ENCODE results near the gene ATP5PF. TPM values are rescaled to one million over a fixed set of nuclear protein-coding genes. Genes with fewer than 3 reads are reported as not detected.
"Not testable (repeated sequence)": the region's sequence is repeated elsewhere in the genome, so short reads cannot be mapped to it uniquely, and the experiment has no call there.

The ATP5PF gene
- total RNA-seq (2014; rRNA removed; shearing (Covaris generic)) (70.6 and 83.8 TPM in 2 replicates), total RNA-seq (2022) (145 and 164 TPM in 2 replicates), Bru-seq, nascent RNA (percentile 82 among the genes with signal in this experiment), BruChase-seq, experiment 1, labeled RNA remaining after a 6-hour chase (percentile 74 among the genes with signal in this experiment), BruChase-seq, experiment 2, labeled RNA remaining after a 2-hour chase (percentile 72 among the genes with signal in this experiment)
- long read RNA-seq, transcript ATP5PF-201 (4 exons, 614 nt) = major isoform, 242 of 294 reads
- long read RNA-seq, transcript ATP5PF-204 (4 exons, 1,179 nt) = minor isoform, 7 of 294 reads
- long read RNA-seq, transcript ATP5PF-205 (5 exons, 589 nt) = minor isoform, 17 of 294 reads
- long read RNA-seq, partial matches to known transcripts = 13 of 294 reads
- long read RNA-seq, other reads (novel, unspliced or antisense) = 6 of 294 reads

- POLR2A ChIA-PET = interaction anchor here (0.6 to 2.8 kb wide), 11 partner anchors 10 to 233 kb away, joined by 3 to 16 read pairs (median 4); partner anchors contain the start of gene JAM2
- Histone ChIP-seq H3K4me1 (ENCODE audit: insufficient read depth, low read length, poor library complexity, severe bottlenecking) (peaks cover 51% of the 10 kb centered on the region), H3K4me3 (ENCODE audit: low read depth, low read length, poor library complexity, severe bottlenecking) (peak within 1 kb of the TSS; percentile 85), H3K9me2 (ENCODE audit: insufficient read depth, low read length) (no peaks in the 10 kb centered on the region), H3K27ac (ENCODE audit: low read depth, low read length, poor library complexity, severe bottlenecking) (peak within 1 kb of the TSS; percentile 92), H3K36me3 (ENCODE audit: insufficient read depth, low read length) (peaks cover 22% of the 10 kb centered on the region), H3K4me2 (ENCODE audit: low read length) (peak within 1 kb of the TSS; percentile 96), H2AFZ (ENCODE audit: low read length) (peak within 1 kb of the TSS; percentile 58; the same call in 1 of the 2 replicates), H3K79me2 (ENCODE audit: insufficient read depth, low read depth, low read length) (peaks cover 89% of the 10 kb centered on the region), H4K20me1 (ENCODE audit: insufficient read depth, low read length) (peaks cover 14% of the 10 kb centered on the region; the same call in 1 of the 2 replicates), H3K9me3 (ENCODE audit: low read length) (no peaks in the 10 kb centered on the region)
- CTCF ChIA-PET (ENCODE audit: unreplicated experiment) = interaction anchor here (1.0 kb wide), 1 partner anchor 127 kb away, joined by 6 read pairs; no protein-coding TSS in a partner anchor
- no TSS peak for BruUV-seq (replicated peaks)
- intact Hi-C loops (cut with micrococcal nuclease; ENCODE audit: unreplicated experiment) = loop anchor here (1.0 to 10.0 kb wide), 4 partner anchors 96 to 232 kb away; partner anchors contain the start of genes JAM2 and MRPL39
- no peak for TF ChIP-seq EZH2phosphoT487 (IDR thresholded peaks at IDR 0.05; ENCODE audit: borderline replicate concordance, low read depth, low read length)
- no peak for TF ChIP-seq CTCF (conservative IDR thresholded peaks at IDR 0.05; ENCODE audit: low read length)
- DNase-seq (ENCODE audit: low spot score) = peak; percentile 98
Measured at GRCh38 chr21:25734904-25735645, at the start of gene ATP5PF, which contains the start of gene GABPA. TSS of gene ATP5PF (minus strand) at chr21:25734904. CDS start at chr21:25729794, 5,110 bp downstream. TSS of gene GABPA (plus strand) at chr21:25734972. CDS start at chr21:25741599, 6,627 bp downstream.

- H3K9me3 ChIP-seq (ENCODE audit: low read length); H3K4me3 ChIP-seq (ENCODE audit: low read depth, low read length, poor library complexity, severe bottlenecking); CTCF ChIA-PET (ENCODE audit: unreplicated experiment); DNase-seq (ENCODE audit: low spot score); H2AFZ ChIP-seq (ENCODE audit: low read length); H4K20me1 ChIP-seq (ENCODE audit: insufficient read depth, low read length); H3K79me2 ChIP-seq (ENCODE audit: insufficient read depth, low read depth, low read length); H3K36me3 ChIP-seq (ENCODE audit: insufficient read depth, low read length); BruUV-seq (replicated peaks); H3K4me1 ChIP-seq (ENCODE audit: insufficient read depth, low read length, poor library complexity, severe bottlenecking); intact Hi-C loops (cut with micrococcal nuclease; ENCODE audit: unreplicated experiment); H3K27ac ChIP-seq (ENCODE audit: low read depth, low read length, poor library complexity, severe bottlenecking); H3K9me2 ChIP-seq (ENCODE audit: insufficient read depth, low read length); H3K4me2 ChIP-seq (ENCODE audit: low read length): not testable (repeated sequence)
- POLR2A ChIA-PET = interaction anchor here (1.4 kb wide), 1 partner anchor 9 kb away, joined by 3 read pairs; no protein-coding TSS in a partner anchor
Measured at GRCh38 chr21:25778126-25778875, 43.6 kb upstream of the ATP5PF start.

GRCh38 chr21:25776440-25776839, 41.7 kb upstream of the ATP5PF start:
- no TSS peak for BruUV-seq (replicated peaks)
- no peaks in the 10 kb centered on the region for H3K9me2 ChIP-seq (ENCODE audit: insufficient read depth, low read length)
- no peak overlapping the region for H3K27ac ChIP-seq (ENCODE audit: low read depth, low read length, poor library complexity, severe bottlenecking)
- H3K4me2 ChIP-seq (ENCODE audit: low read length) = no peak overlapping the region
- ChIA-PET POLR2A (interaction anchor here (0.7 to 1.7 kb wide), 4 partner anchors 11 to 220 kb away, joined by 3 to 9 read pairs (median 3); no protein-coding TSS in a partner anchor), CTCF (ENCODE audit: unreplicated experiment) (no interaction called here)
- no peak for TF ChIP-seq CTCF (conservative IDR thresholded peaks at IDR 0.05; ENCODE audit: low read length)
- no peak for TF ChIP-seq EZH2phosphoT487 (IDR thresholded peaks at IDR 0.05; ENCODE audit: borderline replicate concordance, low read depth, low read length)
- intact Hi-C loops (cut with micrococcal nuclease; ENCODE audit: unreplicated experiment) = no loop called here
- H4K20me1 ChIP-seq (ENCODE audit: insufficient read depth, low read length) = no peaks in the 10 kb centered on the region
- H3K36me3 ChIP-seq (ENCODE audit: insufficient read depth, low read length) = no peaks in the 10 kb centered on the region
- no peaks in the 10 kb centered on the region for H3K9me3 ChIP-seq (ENCODE audit: low read length)
- no peak for DNase-seq (ENCODE audit: low spot score)
- H3K79me2 ChIP-seq (ENCODE audit: insufficient read depth, low read depth, low read length) = no peaks in the 10 kb centered on the region
- peaks cover 5% of the 10 kb centered on the region for H3K4me1 ChIP-seq (ENCODE audit: insufficient read depth, low read length, poor library complexity, severe bottlenecking)
- H2AFZ ChIP-seq (ENCODE audit: low read length) = no peak overlapping the region
- no peak overlapping the region for H3K4me3 ChIP-seq (ENCODE audit: low read depth, low read length, poor library complexity, severe bottlenecking)
